ENCODE measurements around the gene MORN1.

The MORN1 gene

DNA sequence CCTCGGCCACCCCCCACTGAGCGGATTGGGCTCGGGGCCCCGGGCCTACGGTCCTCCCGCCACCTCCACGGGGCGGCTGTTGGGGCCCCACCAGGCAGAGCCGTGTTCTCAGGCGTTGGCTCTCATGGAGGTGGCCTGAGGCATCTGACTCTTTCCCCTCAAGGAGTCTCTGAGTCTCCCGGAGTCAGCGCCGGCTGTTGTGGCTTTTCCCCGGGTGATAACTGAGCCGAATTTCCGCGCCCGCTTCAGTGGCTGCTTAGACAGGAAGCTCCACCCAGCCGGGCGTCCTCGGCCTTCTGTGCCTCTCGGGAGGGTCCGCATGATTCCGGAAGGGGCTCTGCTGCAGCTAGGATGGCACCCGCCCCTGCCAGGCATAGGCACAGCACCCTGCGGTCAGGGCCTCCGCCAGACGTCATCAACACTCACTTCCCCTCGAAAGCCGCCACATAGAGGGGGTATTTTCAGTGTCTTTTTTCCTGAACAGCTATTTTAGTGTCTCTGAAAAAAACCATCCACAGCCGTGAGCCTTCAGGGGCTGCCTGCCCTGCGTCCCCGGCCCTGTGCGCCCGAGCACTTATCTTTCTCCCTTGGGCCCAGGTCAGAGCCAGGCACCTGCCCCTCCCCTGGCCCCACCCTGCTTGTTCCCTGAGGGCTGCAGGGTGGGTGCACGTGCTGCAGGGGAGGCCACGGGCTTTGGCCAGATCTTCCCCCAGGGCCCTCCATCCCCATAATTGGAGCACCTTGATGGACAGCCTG is 90.3 kb downstream of the MORN1 start:
- Histone ChIP-seq H3K4me2 (ENCODE audit: low read length) (peak overlapping the region; percentile 97), H3K4me3 (ENCODE audit: low read length) (peak overlapping the region; percentile 85), H3K27ac (ENCODE audit: low read length) (peak overlapping the region; percentile 93), H3K79me2 (ENCODE audit: low read length) (peaks cover 53% of the 10 kb centered on the region), H4K20me1 (ENCODE audit: insufficient read depth, low read length) (peaks cover 43% of the 10 kb centered on the region), H3K36me3 (replicated peaks; ENCODE audit: low read depth, low read length) (no peaks in the 10 kb centered on the region), H3K4me1 (ENCODE audit: low read length) (peaks cover 28% of the 10 kb centered on the region), H2AFZ (ENCODE audit: low read depth, low read length) (no peak overlapping the region), H3K27me3 (ENCODE audit: low read depth, low read length) (no peaks in the 10 kb centered on the region), H3K9ac (ENCODE audit: low read length) (peak overlapping the region; percentile 91), H3K9me3 (ENCODE audit: insufficient read depth, low read length) (no peaks in the 10 kb centered on the region)
- TF ChIP-seq, protein P1, sequence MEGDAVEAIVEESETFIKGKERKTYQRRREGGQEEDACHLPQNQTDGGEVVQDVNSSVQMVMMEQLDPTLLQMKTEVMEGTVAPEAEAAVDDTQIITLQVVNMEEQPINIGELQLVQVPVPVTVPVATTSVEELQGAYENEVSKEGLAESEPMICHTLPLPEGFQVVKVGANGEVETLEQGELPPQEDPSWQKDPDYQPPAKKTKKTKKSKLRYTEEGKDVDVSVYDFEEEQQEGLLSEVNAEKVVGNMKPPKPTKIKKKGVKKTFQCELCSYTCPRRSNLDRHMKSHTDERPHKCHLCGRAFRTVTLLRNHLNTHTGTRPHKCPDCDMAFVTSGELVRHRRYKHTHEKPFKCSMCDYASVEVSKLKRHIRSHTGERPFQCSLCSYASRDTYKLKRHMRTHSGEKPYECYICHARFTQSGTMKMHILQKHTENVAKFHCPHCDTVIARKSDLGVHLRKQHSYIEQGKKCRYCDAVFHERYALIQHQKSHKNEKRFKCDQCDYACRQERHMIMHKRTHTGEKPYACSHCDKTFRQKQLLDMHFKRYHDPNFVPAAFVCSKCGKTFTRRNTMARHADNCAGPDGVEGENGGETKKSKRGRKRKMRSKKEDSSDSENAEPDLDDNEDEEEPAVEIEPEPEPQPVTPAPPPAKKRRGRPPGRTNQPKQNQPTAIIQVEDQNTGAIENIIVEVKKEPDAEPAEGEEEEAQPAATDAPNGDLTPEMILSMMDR (IDR thresholded peaks at IDR 0.05; ENCODE audit: low read depth, low read length) = no peak
- no peak for TF ChIP-seq EZH2phosphoT487 (IDR thresholded peaks at IDR 0.05; ENCODE audit: low read depth)

DNA sequence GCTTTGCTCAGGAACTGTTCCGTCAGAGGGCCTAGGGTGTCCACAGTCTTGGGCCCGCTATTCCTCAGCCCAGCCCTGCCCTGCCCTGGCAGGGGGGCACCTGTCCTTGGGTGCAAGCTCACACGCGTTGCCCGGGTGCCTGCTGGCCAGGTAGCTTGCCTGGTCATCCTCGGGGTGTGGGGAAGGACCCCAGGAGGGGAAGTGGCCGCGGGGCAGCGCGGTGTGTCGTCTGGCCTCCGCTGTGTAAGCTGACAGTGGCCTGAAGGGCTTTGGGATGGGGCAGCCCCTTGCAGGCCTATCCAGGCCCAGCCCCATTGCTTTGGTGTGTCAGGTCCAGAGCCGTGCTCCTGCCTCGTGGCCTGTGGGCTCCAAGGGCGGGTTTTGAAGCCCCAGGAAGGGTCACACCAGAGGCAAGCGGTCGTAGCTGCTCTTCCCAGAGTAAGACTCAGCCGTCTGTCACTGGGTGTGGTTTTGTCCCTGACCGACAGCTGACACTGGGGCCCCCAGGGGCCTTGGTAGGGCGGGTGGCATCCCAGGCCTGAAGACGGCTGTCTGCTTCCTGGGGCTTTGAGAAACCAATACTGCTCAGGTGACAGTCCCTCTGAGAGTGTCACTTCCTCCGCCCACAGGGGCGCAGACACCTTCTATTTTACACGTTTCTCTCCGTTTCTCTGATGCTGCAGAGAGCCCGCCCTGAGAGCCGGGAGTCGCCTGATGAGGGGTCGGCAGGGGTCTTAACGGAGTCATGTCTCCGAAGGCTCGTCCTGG is 91.2 kb downstream of the MORN1 start:
- Histone ChIP-seq H3K4me1 (ENCODE audit: low read length) (peaks cover 28% of the 10 kb centered on the region), H3K79me2 (ENCODE audit: low read length) (peaks cover 57% of the 10 kb centered on the region), H3K9ac (ENCODE audit: low read length) (peak overlapping the region; percentile 91), H3K4me2 (ENCODE audit: low read length) (peak overlapping the region; percentile 97), H3K36me3 (replicated peaks; ENCODE audit: low read depth, low read length) (no peaks in the 10 kb centered on the region), H3K4me3 (ENCODE audit: low read length) (peak overlapping the region; percentile 85), H2AFZ (ENCODE audit: low read depth, low read length) (no peak overlapping the region), H3K27me3 (ENCODE audit: low read depth, low read length) (no peaks in the 10 kb centered on the region), H3K27ac (ENCODE audit: low read length) (peak overlapping the region; percentile 93), H4K20me1 (ENCODE audit: insufficient read depth, low read length) (peaks cover 51% of the 10 kb centered on the region), H3K9me3 (ENCODE audit: insufficient read depth, low read length) (no peaks in the 10 kb centered on the region)
- no peak for TF ChIP-seq EZH2phosphoT487 (IDR thresholded peaks at IDR 0.05; ENCODE audit: low read depth)
- TF ChIP-seq, protein P1 (IDR thresholded peaks at IDR 0.05; ENCODE audit: low read depth, low read length) = no peak

- Histone ChIP-seq H4K20me1 (ENCODE audit: insufficient read depth, low read length) (peaks cover 61% of the 10 kb centered on the region), H3K36me3 (replicated peaks; ENCODE audit: low read depth, low read length) (no peaks in the 10 kb centered on the region), H3K9me3 (ENCODE audit: insufficient read depth, low read length) (no peaks in the 10 kb centered on the region), H2AFZ (ENCODE audit: low read depth, low read length) (no peak overlapping the region), H3K4me2 (ENCODE audit: low read length) (peak overlapping the region; percentile 97), H3K27ac (ENCODE audit: low read length) (no peak overlapping the region), H3K4me3 (ENCODE audit: low read length) (no peak overlapping the region), H3K9ac (ENCODE audit: low read length) (no peak overlapping the region), H3K79me2 (ENCODE audit: low read length) (peaks cover 66% of the 10 kb centered on the region), H3K27me3 (ENCODE audit: low read depth, low read length) (no peaks in the 10 kb centered on the region), H3K4me1 (ENCODE audit: low read length) (peaks cover 28% of the 10 kb centered on the region)
- TF ChIP-seq, protein P1 (IDR thresholded peaks at IDR 0.05; ENCODE audit: low read depth, low read length) = no peak
- no peak for TF ChIP-seq EZH2phosphoT487 (IDR thresholded peaks at IDR 0.05; ENCODE audit: low read depth)
Observed at GRCh38 chr1:2299131-2299627, 92.2 kb downstream of the MORN1 start.

- no peak overlapping the region for H3K4me3 ChIP-seq (ENCODE audit: low read length)
- no peaks in the 10 kb centered on the region for H3K36me3 ChIP-seq (replicated peaks; ENCODE audit: low read depth, low read length)
- H4K20me1 ChIP-seq (ENCODE audit: insufficient read depth, low read length) = peaks cover 66% of the 10 kb centered on the region
- peaks cover 71% of the 10 kb centered on the region for H3K79me2 ChIP-seq (ENCODE audit: low read length)
- no peaks in the 10 kb centered on the region for H3K9me3 ChIP-seq (ENCODE audit: insufficient read depth, low read length)
- no peak overlapping the region for H3K9ac ChIP-seq (ENCODE audit: low read length)
- no peak overlapping the region for H3K4me2 ChIP-seq (ENCODE audit: low read length)
- TF ChIP-seq EZH2phosphoT487 (IDR thresholded peaks at IDR 0.05; ENCODE audit: low read depth) = no peak
- TF ChIP-seq, protein P1 (IDR thresholded peaks at IDR 0.05; ENCODE audit: low read depth, low read length) = no peak
- H3K27me3 ChIP-seq (ENCODE audit: low read depth, low read length) = no peaks in the 10 kb centered on the region
- H3K27ac ChIP-seq (ENCODE audit: low read length) = no peak overlapping the region
- no peak overlapping the region for H2AFZ ChIP-seq (ENCODE audit: low read depth, low read length)
- H3K4me1 ChIP-seq (ENCODE audit: low read length) = peaks cover 28% of the 10 kb centered on the region
Observed at GRCh38 chr1:2298685-2299084, 92.7 kb downstream of the MORN1 start.

Measured in OCI-LY3 (cell line).